D721Med (cell line): ENCODE results near the gene RCC1.
"Not testable (repeated sequence)": the region's sequence is repeated elsewhere in the genome, so short reads cannot be mapped to it uniquely, and the experiment has no call there.

Experiments
- DNase-seq: peaks from one replicate; pipeline ENCODE4 v3.0.0; 2011; ENCODE audit warnings: low spot score; ENCODE audit not compliant: insufficient read length
- FAIRE-seq: peaks from 2 replicates; lab custom pipeline; 2011; peaks lifted over from hg19 to GRCh38; lab: Jason Lieb, UNC
- TF ChIP-seq, protein P1 (sequence below): IDR thresholded peaks from 2 replicates; pipeline ENCODE4 v1.5.1; 2012; ENCODE audit warnings: mild to moderate bottlenecking, control low read depth; ENCODE audit not compliant: insufficient read depth; ENCODE audit errors: missing control alignments

RCC1 gene

DNA sequence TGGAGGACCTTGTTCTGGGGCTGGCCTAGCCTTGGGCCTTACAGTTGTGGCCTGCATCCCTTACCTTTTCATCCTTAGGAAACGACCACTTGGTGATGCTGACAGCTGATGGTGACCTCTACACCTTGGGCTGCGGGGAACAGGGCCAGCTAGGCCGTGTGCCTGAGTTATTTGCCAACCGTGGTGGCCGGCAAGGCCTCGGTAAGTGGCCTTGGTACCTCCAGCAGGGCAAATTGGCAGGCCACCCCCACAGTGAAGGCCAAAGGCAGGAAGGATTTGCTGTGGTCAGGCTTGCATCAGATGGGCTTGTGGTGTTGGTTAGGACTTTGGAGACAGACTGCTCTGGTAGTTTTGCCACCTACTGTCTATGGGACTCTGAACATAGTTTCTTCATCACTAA is 29.3 kb downstream of the RCC1 start:
- DNase-seq (no peak), FAIRE-seq (no peak)
- TF ChIP-seq, protein P1, sequence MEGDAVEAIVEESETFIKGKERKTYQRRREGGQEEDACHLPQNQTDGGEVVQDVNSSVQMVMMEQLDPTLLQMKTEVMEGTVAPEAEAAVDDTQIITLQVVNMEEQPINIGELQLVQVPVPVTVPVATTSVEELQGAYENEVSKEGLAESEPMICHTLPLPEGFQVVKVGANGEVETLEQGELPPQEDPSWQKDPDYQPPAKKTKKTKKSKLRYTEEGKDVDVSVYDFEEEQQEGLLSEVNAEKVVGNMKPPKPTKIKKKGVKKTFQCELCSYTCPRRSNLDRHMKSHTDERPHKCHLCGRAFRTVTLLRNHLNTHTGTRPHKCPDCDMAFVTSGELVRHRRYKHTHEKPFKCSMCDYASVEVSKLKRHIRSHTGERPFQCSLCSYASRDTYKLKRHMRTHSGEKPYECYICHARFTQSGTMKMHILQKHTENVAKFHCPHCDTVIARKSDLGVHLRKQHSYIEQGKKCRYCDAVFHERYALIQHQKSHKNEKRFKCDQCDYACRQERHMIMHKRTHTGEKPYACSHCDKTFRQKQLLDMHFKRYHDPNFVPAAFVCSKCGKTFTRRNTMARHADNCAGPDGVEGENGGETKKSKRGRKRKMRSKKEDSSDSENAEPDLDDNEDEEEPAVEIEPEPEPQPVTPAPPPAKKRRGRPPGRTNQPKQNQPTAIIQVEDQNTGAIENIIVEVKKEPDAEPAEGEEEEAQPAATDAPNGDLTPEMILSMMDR = no peak

DNA sequence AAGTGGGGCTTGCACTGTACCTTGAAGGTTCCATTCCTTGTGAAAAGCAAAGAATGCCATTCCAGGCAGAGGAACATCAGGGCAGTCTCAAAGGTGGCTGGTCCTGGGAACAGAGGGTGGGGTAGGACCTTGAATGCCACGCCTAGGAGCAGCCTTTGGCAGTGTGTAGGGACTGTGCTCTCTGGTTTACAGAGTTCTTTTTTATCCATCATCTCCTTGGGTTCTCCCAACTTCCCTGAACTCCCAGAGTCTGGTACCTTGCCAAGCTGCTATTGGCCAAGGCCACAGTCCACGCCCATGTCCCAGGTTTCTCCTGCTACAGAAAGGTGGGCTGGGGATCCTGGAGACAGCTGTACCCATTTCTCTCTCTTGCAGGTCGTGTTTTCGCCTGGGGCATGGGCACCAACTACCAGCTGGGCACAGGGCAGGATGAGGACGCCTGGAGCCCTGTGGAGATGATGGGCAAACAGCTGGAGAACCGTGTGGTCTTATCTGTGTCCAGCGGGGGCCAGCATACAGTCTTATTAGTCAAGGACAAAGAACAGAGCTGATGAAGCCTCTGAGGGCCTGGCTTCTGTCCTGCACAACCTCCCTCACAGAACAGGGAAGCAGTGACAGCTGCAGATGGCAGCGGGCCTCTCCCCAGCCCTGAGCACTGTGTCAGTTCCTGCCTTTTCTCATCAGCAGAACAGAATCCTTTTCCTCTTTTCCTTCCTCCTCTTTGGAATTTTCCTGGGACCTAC is 31.8 kb downstream of the RCC1 start:
- no peak for DNase-seq
- TF ChIP-seq, protein P1 = no peak
- FAIRE-seq = no peak

DNA sequence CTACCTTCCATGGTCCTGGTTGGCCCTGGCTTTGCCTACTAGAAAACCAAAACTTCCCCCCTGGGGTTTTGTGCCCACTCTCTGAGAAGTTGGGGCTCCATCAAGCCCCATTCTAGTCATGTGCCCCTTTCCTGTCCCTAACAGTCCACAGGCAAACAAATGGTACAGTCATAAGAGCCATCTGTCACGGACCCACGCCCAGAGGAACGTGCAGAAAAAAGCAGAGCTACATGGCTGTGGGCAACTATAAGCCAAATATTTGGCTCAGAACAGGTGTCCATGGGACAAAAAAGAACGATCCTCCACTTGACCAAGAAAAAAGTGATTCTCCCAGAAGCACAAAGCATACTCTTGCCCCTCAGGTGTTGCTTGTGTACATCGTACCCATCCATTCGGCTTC is 32.4 kb downstream of the RCC1 start:
- DNase-seq = no peak

DNA sequence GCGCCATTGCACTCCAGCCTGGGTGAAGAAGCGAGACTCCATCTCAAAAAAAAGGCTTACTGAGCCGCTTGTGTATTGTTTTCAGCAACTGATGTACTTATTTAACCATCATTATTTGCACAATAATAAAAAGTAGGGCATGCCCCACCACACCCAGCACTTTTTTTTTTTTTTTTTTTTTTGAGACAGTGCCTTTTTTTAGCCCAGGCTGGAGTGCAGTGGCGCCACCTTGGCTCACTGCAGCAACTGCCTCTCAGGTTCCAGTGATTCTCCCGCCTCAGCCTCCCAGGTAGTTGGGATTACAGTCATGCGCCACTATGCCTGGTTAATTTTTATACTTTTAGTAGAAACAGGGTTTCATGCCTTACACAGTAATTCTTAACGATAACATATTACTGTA is 34.8 kb downstream of the RCC1 start:
- DNase-seq (no peak), FAIRE-seq (no peak)
- TF ChIP-seq, protein P1 = no peak

More for the DNA sequence above, 32.4 kb downstream of the RCC1 start:
- TF ChIP-seq, protein P1 = no peak
- FAIRE-seq = no peak

DNA sequence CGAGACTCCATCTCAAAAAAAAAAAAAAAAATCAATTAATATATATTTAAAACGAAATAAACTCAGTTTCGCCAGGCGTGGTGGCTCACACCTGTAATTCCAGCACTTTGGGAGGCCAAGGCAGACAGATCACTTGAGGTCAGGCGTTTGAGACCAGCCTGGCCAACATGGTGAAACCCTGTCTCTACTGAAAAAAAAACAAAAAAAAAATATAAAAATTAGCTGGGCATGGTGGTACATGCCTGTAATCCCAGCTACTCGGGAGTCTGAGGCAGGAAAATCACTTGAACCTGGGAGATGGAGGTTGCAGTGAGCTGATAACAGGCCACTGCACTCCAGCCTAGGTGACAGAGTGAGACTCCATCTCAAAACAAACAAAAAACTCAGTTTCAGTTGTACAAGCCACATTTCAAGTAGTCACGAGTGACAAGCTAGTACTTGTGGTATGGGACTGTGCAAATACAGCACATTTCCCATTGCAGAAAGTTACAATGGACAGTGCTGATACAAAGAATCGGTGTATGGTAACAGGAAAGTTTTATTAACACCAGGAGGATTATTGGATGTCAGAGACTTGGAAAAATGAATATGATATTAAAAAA is 35.7 kb downstream of the RCC1 start:
- DNase-seq, FAIRE-seq: not testable (repeated sequence)

DNA sequence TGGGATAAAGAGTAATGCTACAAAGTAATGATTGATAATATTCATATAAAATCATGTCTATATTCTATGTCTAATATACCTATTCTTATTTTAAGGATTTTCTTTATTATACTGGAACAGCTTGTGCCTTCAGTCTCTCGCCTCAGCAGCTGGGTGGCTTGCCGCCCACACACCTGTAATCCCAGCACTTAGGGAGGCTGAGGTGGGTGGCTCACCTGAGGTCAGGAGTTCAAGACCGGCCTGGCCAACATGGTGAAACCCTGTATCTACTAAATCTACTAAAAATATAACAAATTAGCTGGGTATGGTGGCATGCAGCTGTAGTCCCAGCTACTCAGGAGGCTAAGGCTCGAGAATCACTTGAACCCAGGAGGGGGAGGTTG is 39.4 kb downstream of the RCC1 start:
- DNase-seq (no peak), FAIRE-seq (no peak)
- TF ChIP-seq, protein P1 = no peak

DNA sequence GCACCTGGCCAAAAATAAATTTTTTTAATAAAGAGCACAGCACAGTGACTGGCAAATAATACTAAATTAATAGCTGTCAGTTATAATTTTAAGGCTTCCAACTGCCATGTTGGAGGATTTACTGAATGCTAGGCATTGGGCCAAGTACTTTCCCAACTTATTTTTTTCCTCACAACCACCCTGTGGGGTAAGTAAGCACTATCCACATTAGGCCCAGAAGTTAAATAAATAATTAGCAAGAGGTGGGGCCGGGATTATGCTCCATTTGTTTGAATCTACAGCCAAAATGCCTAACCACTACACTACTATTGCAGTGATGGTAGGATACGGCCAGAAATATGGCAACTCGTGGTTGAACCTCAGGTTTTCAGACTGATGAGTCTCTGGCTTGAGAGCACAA is 42.5 kb downstream of the RCC1 start:
- DNase-seq (no peak), FAIRE-seq (no peak)
- TF ChIP-seq, protein P1 = no peak
